Lower leg skin (tissue), 4 donors: ENCODE results near the gene TMEM82. TPM values are rescaled to one million over a fixed set of nuclear protein-coding genes. Genes with fewer than 3 reads are reported as not detected.

Experiments used
- DNase-seq, 2 donors: peaks; one replicate each; pipeline ENCODE4 v3.0.0-alpha.2; 2019; ENCODE audit warnings: low spot score in 2 of 2
- H3K4me3 ChIP-seq: fragments of 200-600 bp; sonication (generic); 2 replicates; pipeline ENCODE4 v1.5.1; 2017; ENCODE audit warnings: mild to moderate bottlenecking, low read depth; ENCODE audit not compliant: poor library complexity, severe bottlenecking
- CTCF ChIP-seq, 3 donors: fragments of 450-650 bp; IDR thresholded peaks; one replicate each; pipeline ENCODE4 v1.5.1; 2016; ENCODE audit warnings: antibody characterized with exemption in 3 of 3, mild to moderate bottlenecking in 3 of 3, moderate library complexity in 2 of 3
- POLR2A ChIP-seq, 2 donors: fragments of 450-650 bp; IDR thresholded peaks; one replicate each; pipeline ENCODE4 v1.6.1; 2016 to 2017; ENCODE audit warnings: antibody characterized with exemption in 2 of 2, mild to moderate bottlenecking in 1 of 2, moderate library complexity in 1 of 2
- WGBS, 2 donors: methylation state at CpG; one replicate each; pipeline ENCODE4 v1.1.5; 2018; 5-methylcytosine and 5-hydroxymethylcytosine counted together
- intact Hi-C: fragments of 100-400 bp; cut with DNase I; formaldehyde crosslinking; loops from one replicate; pipeline ENCODE4 v1.15.0; 2023; ENCODE audit warnings: low total_unique reads
- total RNA-seq, 4 donors: library from RNA; depleted of rRNA; stranded (reverse); fragments of >200 nt; gene quantifications; one replicate each; pipeline ENCODE4 v1.1.0, GENCODE V29; 2016

TMEM82 gene
- total RNA-seq, 4 donors from 2014 or later, result not detected

DNA sequence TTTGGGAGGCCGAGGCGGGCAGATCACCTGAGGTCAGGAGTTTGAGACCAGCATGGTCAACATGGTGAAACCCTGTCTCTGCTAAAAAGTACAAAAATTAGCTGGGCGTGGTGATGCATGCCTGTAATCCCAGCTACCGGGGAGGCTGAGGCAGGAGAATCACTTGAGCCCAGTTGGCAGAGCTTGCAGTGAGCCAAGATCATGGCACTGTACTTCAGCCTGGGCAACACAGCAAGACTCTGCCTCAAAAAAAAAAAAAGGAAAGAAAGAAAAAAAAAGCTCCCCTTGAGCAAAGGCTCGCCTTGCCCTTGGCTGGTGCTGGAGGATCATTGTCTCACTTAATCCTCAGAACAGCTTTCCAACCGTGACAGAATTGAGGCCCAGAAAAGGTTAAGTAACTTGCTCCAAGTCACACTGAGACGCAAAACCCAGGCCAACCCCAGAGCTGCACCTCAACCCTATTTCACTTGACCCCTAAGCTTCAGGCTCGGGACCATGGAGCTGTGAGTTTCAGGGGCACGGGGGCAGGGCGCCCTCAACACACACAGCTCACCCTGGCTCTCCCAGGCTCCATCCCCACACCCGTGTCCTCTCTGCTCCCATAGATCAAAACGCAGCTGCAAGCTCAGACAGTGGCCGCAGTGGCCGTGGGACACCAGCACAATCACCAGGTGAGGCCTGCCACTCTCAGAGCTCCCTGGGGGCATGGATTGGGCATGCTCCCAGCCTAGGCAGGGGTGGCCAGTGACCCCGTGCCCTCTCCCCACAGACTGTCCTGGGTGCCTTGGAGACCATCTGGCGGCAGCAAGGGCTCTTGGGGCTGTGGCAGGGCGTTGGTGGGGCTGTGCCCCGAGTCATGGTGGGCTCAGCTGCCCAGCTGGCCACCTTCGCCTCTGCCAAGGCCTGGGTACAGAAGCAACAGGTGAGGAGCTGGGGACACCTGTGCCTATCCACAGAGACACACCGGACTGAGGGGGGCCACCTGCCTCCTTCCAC lies 4.7 kb upstream of the TMEM82 start:
- intact Hi-C loops, result no loop called here
- 85 to 92% methylated on average over 19 to 20 of the region's 20 CpGs for WGBS, 2 donors
- TF ChIP-seq POLR2A (IDR thresholded peaks at IDR 0.05) (no peak), CTCF (IDR thresholded peaks at IDR 0.05) (no peak)

GRCh38 chr1:15738416-15739113 lies 3.7 kb upstream of the TMEM82 start:
- no peak for DNase-seq
- no peak for TF ChIP-seq POLR2A (IDR thresholded peaks at IDR 0.05)
- no peak for TF ChIP-seq CTCF (IDR thresholded peaks at IDR 0.05)
- intact Hi-C loops, result no loop called here
- no peak overlapping the region for H3K4me3 ChIP-seq
- WGBS, 2 donors, result 84 to 85% methylated on average over 13 to 15 of the region's 15 CpGs

More for the DNA sequence above, 4.7 kb upstream of the TMEM82 start:
- no peak for DNase-seq
- H3K4me3 ChIP-seq, result no peak overlapping the region

DNA sequence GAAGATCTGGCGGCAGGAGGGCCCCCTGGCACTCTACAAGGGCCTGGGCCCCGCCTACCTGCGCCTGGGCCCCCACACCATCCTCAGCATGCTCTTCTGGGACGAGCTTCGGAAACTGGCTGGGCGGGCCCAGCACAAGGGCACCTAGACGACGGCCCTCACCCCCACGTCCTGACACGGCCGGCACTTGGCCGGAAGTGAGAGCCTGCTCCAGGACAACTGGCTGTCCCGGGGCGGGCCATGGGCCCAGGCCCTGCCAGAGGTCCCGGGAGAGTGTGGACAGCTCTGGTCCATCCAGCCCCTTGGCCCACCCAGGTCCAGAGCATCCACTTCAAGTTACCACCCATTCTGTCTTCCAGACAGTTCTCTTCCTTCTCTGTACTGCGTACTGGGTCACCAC lies 3.0 kb upstream of the TMEM82 start:
- intact Hi-C loops, result no loop called here
- WGBS, 2 donors, result 83 to 94% methylated on average over 15 of the region's 16 CpGs

DNA sequence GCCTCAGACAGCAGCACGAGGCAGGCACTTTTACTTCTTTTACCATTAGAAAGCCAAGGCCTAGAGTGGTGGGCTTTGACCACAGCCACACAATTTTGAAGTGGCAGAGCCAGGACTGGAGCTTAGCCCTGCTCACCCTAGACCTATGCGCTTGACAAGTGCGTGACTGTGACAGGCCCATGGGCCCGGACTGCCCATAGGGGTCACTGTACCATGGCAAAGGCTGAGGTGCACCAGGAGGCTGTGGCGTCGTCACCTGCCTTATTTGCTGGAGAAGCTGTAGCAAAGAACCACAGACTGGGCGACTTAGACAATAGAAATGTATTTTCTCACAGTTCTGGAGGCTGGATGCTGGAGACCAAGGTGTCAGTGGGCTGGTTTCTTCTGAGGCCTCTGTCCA lies 2.6 kb upstream of the TMEM82 start:
- no peak for TF ChIP-seq POLR2A (IDR thresholded peaks at IDR 0.05)
- TF ChIP-seq CTCF (IDR thresholded peaks at IDR 0.05), result no peak
- H3K4me3 ChIP-seq, result no peak overlapping the region
- intact Hi-C loops, result no loop called here
- WGBS, 2 donors, result 86 to 89% methylated on average over 7 of the region's 7 CpGs
- no peak for DNase-seq

More for the DNA sequence above, 3.0 kb upstream of the TMEM82 start:
- TF ChIP-seq CTCF (IDR thresholded peaks at IDR 0.05), result no peak
- no peak for TF ChIP-seq POLR2A (IDR thresholded peaks at IDR 0.05)
- no peak for DNase-seq
- no peak overlapping the region for H3K4me3 ChIP-seq

- intact Hi-C loops, result no loop called here
- no peak overlapping the region for H3K4me3 ChIP-seq
- 46 to 49% methylated on average over 26 to 27 of the region's 27 CpGs for WGBS, 2 donors
- TF ChIP-seq CTCF (IDR thresholded peaks at IDR 0.05) (no peak), POLR2A (IDR thresholded peaks at IDR 0.05) (no peak)
- peak; percentile 70 to 94 for DNase-seq
These were observed 1.1 kb upstream of the TMEM82 start for GRCh38 chr1:15740924-15741850.
